Caco-2 (cell line): ENCODE data around the gene SMARCB1. TPM values are rescaled to one million over a fixed set of nuclear protein-coding genes. Genes with fewer than 3 reads are reported as not detected.

Experiments used
- Bru-seq: library from RNA; stranded (reverse); fragments of 400-500 nt; gene quantifications from one replicate; lab custom pipeline; 2021; lab: Mats Ljungman, UMichigan
- BruChase-seq, 2 experiments: library from RNA; stranded (reverse); fragments of 400-500 nt; gene quantifications; one replicate each; lab custom pipeline; 2021; lab: Mats Ljungman, UMichigan
- BruUV-seq: library from RNA; stranded (reverse); fragments of 400-500 nt; replicated peaks from 2 replicates; lab custom pipeline; 2021; lab: Mats Ljungman, UMichigan
- CTCF ChIA-PET: fragments of 300-600 bp; sonication (Branson Sonifier 250); formaldehyde crosslinking; loops from one replicate; lab custom pipeline; 2022; ENCODE audit warnings: antibody characterized with exemption; lab: Charles Lee
- POLR2A ChIA-PET: fragments of 300-600 bp; sonication (Branson Sonifier 250); formaldehyde crosslinking; loops from one replicate; lab custom pipeline; 2022; ENCODE audit warnings: antibody characterized with exemption; lab: Charles Lee
- DNase-seq, 2 experiments: peaks; one replicate each; pipeline versions ENCODE4 v3.0.0 to v3.0.0-alpha.2; 2020 to 2022
- H3K27me3 ChIP-seq: replicated peaks from 2 replicates; pipeline ENCODE4 v1.6.0; 2011; ENCODE audit warnings: low read length; ENCODE audit not compliant: control insufficient read depth, insufficient read depth
- H3K36me3 ChIP-seq: 2 replicates; pipeline ENCODE4 v1.5.1; 2011; ENCODE audit warnings: low read length; ENCODE audit not compliant: control insufficient read depth, insufficient read depth
- H3K4me1 ChIP-seq: fragments of 250-450 bp; sonication (Bioruptor Pico); 2 replicates; pipeline ENCODE4 v1.5.1; 2020; ENCODE audit warnings: mild to moderate bottlenecking
- H3K4me3 ChIP-seq: 2 replicates; pipeline ENCODE4 v1.5.1; 2011; ENCODE audit warnings: low read depth, mild to moderate bottlenecking, control low read depth, low read length
- H3K9me3 ChIP-seq: fragments of 250-450 bp; sonication (Bioruptor Pico); 2 replicates; pipeline ENCODE4 v1.5.1; 2020; ENCODE audit warnings: mild to moderate bottlenecking, moderate library complexity
- H3K27ac Mint-ChIP-seq: one replicate; pipeline ENCODE4 v1.8.0; 2022; ENCODE audit warnings: mixed read lengths; ENCODE audit not compliant: unreplicated experiment
- H3K27me3 Mint-ChIP-seq: one replicate; pipeline ENCODE4 v1.8.0; 2022; ENCODE audit warnings: mixed read lengths; ENCODE audit not compliant: insufficient read depth, unreplicated experiment
- H3K36me3 Mint-ChIP-seq: one replicate; pipeline ENCODE4 v1.8.0; 2022; ENCODE audit warnings: mild to moderate bottlenecking, mixed read lengths; ENCODE audit not compliant: insufficient read depth, unreplicated experiment
- H3K4me1 Mint-ChIP-seq: one replicate; pipeline ENCODE4 v1.8.0; 2022; ENCODE audit warnings: low read depth, mixed read lengths; ENCODE audit not compliant: unreplicated experiment
- H3K4me3 Mint-ChIP-seq: one replicate; pipeline ENCODE4 v1.8.0; 2022; ENCODE audit warnings: mild to moderate bottlenecking, moderate library complexity, mixed read lengths; ENCODE audit not compliant: unreplicated experiment
- H3K9me3 Mint-ChIP-seq: one replicate; pipeline ENCODE4 v1.8.0; 2022; ENCODE audit warnings: mixed read lengths; ENCODE audit not compliant: unreplicated experiment
- intact Hi-C: fragments of 100-400 bp; cut with micrococcal nuclease; formaldehyde crosslinking; loops from one replicate; pipeline ENCODE4 v1.10.0; 2022; ENCODE audit not compliant: unreplicated experiment
- long read RNA-seq: library from polyadenylated mRNA; stranded (forward); transcript quantifications from one replicate; pipeline ENCODE4 v2.0.0, GENCODE V29; 2022
- total RNA-seq: library from RNA; stranded (reverse); gene quantifications from 2 replicates; pipeline ENCODE4 v1.2.3, GENCODE V29; 2022
- TF ChIP-seq, protein P1 (sequence below), 2 experiments: fragments of 200-600 bp in 1 of 2; IDR thresholded peaks; 1 replicate in 1 of 2; 2 replicates in 1 of 2; pipeline versions ENCODE4 v1.5.1 to v1.8.0; 2011 to 2022; ENCODE audit warnings: antibody characterized with exemption in 1 of 2, control low read depth in 1 of 2, inconsistent platforms in 1 of 2, low read depth in 1 of 2, low read length in 1 of 2, mild to moderate bottlenecking in 1 of 2, moderate library complexity in 1 of 2; ENCODE audit not compliant: insufficient read depth in 1 of 2, severe bottlenecking in 1 of 2, unreplicated experiment in 1 of 2

Gene SMARCB1
- 154 and 157 TPM in 2 replicates for total RNA-seq
- percentile 75 among the genes with signal in this experiment for Bru-seq, nascent RNA
- percentile 77 among the genes with signal in this experiment for BruChase-seq, experiment 1, labeled RNA remaining after a 2-hour chase
- BruChase-seq, experiment 2, labeled RNA remaining after a 6-hour chase = percentile 84 among the genes with signal in this experiment
- long read RNA-seq, full-length matches to known transcripts = 458 of 491 reads
- long read RNA-seq, partial matches to known transcripts = 4 of 491 reads
- long read RNA-seq, other reads (novel, unspliced or antisense) = 29 of 491 reads

DNA sequence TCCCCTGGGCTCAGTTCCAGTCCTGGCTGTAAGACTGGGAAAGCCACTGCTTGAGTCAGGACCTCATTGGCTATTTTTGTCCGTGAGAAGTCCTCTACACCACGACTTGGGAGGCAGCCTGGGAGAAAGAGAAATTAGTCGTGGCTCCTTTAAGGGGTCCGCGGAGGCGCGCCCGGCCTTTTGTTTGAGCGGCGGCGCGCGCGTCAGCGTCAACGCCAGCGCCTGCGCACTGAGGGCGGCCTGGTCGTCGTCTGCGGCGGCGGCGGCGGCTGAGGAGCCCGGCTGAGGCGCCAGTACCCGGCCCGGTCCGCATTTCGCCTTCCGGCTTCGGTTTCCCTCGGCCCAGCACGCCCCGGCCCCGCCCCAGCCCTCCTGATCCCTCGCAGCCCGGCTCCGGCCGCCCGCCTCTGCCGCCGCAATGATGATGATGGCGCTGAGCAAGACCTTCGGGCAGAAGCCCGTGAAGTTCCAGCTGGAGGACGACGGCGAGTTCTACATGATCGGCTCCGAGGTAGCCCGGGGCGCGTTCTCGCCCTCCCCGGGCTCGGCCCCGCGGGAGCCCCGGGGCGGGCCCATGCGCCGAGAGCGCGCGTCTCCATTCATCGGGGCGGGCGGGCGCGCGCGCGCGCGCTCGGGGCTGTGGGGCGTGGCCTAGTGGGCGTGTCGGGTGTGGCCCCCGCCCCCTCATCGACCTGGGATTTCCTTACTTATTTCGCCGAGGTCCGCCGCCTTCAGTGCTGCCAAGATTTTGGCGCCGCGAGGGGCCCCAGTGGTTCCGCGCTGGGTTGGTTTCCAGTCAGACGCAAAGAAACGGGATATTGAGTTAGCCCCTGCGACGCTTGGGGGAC is at the start of gene SMARCB1:
SMARCB1 (plus strand) TSS at position 215 of the 848 bp plus-strand sequence; CDS start at position 419, 204 bp downstream.
- ChIA-PET POLR2A (interaction anchor here (0.7 to 0.8 kb wide), 2 partner anchors 12 to 16 kb away, joined by 3 read pairs; no protein-coding TSS in a partner anchor), CTCF (interaction anchor here (1.2 kb wide), 1 partner anchor 63 kb away, joined by 3 read pairs; no protein-coding TSS in a partner anchor)
- Histone ChIP-seq H3K4me1 (peaks cover 13% of the 10 kb centered on the region), H3K27me3 (no peaks in the 10 kb centered on the region), H3K36me3 (no peaks in the 10 kb centered on the region; the same call in 1 of the 2 replicates), H3K4me3 (peak within 1 kb of the TSS; percentile 94), H3K9me3 (no peaks in the 10 kb centered on the region)
- peak; percentile 84 to 91 for DNase-seq
- intact Hi-C loops = loop anchor here (1.0 to 2.0 kb wide), 2 partner anchors 14 to 19 kb away; partner anchors contain the start of gene MMP11
- Mint-ChIP-seq H3K36me3 (peaks cover 9% of the 10 kb centered on the region), H3K27ac (peak within 1 kb of the TSS; percentile 36), H3K27me3 (no peaks in the 10 kb centered on the region), H3K9me3 (no peaks in the 10 kb centered on the region), H3K4me3 (peak within 1 kb of the TSS; percentile 89), H3K4me1 (no peaks in the 10 kb centered on the region)
- no TSS peak for BruUV-seq
- TF ChIP-seq, protein P1, sequence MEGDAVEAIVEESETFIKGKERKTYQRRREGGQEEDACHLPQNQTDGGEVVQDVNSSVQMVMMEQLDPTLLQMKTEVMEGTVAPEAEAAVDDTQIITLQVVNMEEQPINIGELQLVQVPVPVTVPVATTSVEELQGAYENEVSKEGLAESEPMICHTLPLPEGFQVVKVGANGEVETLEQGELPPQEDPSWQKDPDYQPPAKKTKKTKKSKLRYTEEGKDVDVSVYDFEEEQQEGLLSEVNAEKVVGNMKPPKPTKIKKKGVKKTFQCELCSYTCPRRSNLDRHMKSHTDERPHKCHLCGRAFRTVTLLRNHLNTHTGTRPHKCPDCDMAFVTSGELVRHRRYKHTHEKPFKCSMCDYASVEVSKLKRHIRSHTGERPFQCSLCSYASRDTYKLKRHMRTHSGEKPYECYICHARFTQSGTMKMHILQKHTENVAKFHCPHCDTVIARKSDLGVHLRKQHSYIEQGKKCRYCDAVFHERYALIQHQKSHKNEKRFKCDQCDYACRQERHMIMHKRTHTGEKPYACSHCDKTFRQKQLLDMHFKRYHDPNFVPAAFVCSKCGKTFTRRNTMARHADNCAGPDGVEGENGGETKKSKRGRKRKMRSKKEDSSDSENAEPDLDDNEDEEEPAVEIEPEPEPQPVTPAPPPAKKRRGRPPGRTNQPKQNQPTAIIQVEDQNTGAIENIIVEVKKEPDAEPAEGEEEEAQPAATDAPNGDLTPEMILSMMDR (IDR thresholded peaks at IDR 0.05; ENCODE audit: insufficient read depth in 1 of 2, low read depth in 1 of 2, low read length in 1 of 2, severe bottlenecking in 1 of 2, unreplicated experiment in 1 of 2) = no peak

- no peak for DNase-seq
- Histone ChIP-seq H3K9me3 (no peaks in the 10 kb centered on the region), H3K4me3 (no peak overlapping the region), H3K4me1 (no peaks in the 10 kb centered on the region), H3K27me3 (no peaks in the 10 kb centered on the region), H3K36me3 (no peaks in the 10 kb centered on the region)
- TF ChIP-seq, protein P1 (IDR thresholded peaks at IDR 0.05; ENCODE audit: insufficient read depth in 1 of 2, low read depth in 1 of 2, low read length in 1 of 2, severe bottlenecking in 1 of 2, unreplicated experiment in 1 of 2) = no peak
- CTCF ChIA-PET = interaction anchor here (1.6 kb wide), 1 partner anchor 112 kb away, joined by 5 read pairs; no protein-coding TSS in a partner anchor
- Mint-ChIP-seq H3K9me3 (no peaks in the 10 kb centered on the region), H3K36me3 (no peaks in the 10 kb centered on the region), H3K4me3 (no peak overlapping the region), H3K27ac (no peak overlapping the region), H3K27me3 (no peaks in the 10 kb centered on the region), H3K4me1 (no peaks in the 10 kb centered on the region)
- no TSS peak for BruUV-seq
- POLR2A ChIA-PET = no interaction called here
- intact Hi-C loops = no loop called here
Observed at GRCh38 chr22:23737696-23738095, 49.1 kb upstream of the SMARCB1 start.
